H9 (cell line): ENCODE measurements around the gene SYF2. TPM values are rescaled to one million over a fixed set of nuclear protein-coding genes. Genes with fewer than 3 reads are reported as not detected.

ENCODE experiments used
- DNase-seq: peaks from one replicate; pipeline ENCODE4 v3.0.0-alpha.2; 2017
- H2AFZ ChIP-seq: one replicate; pipeline ENCODE4 v1.6.1; 2013; ENCODE audit warnings: mild to moderate bottlenecking, low read length, control low read depth, moderate library complexity
- H2AK5ac ChIP-seq: 2 replicates; pipeline ENCODE4 v1.6.1; 2013; ENCODE audit warnings: low read length, control low read depth, mixed read lengths; ENCODE audit not compliant: insufficient read length
- H2BK120ac ChIP-seq: one replicate; pipeline ENCODE4 v1.6.1; 2013; ENCODE audit warnings: low read depth, mild to moderate bottlenecking, low read length, control low read depth, inconsistent platforms; ENCODE audit not compliant: poor library complexity, severe bottlenecking
- H2BK12ac ChIP-seq: 2 replicates; pipeline ENCODE4 v1.6.1; 2013; ENCODE audit warnings: low read length, control low read depth, mixed read lengths, low read depth; ENCODE audit not compliant: insufficient read length
- H2BK15ac ChIP-seq: 2 replicates; pipeline ENCODE4 v1.6.1; 2013; ENCODE audit warnings: low read depth, low read length, control low read depth
- H2BK20ac ChIP-seq: one replicate; pipeline ENCODE4 v1.6.1; 2013; ENCODE audit warnings: low read depth, mild to moderate bottlenecking, low read length, control low read depth, inconsistent platforms; ENCODE audit not compliant: poor library complexity, severe bottlenecking
- H2BK5ac ChIP-seq: 2 replicates; pipeline ENCODE4 v1.6.1; 2013; ENCODE audit warnings: low read length, control low read depth, mixed read lengths; ENCODE audit not compliant: insufficient read length
- H3K14ac ChIP-seq: 2 replicates; pipeline ENCODE4 v1.6.1; 2013; ENCODE audit warnings: low read length, control low read depth; ENCODE audit not compliant: insufficient read depth
- H3K18ac ChIP-seq: 2 replicates; pipeline ENCODE4 v1.6.1; 2013; ENCODE audit warnings: low read depth, mild to moderate bottlenecking, mixed read lengths, low read length, control low read depth; ENCODE audit not compliant: insufficient read length
- H3K23ac ChIP-seq: 2 replicates; pipeline ENCODE4 v1.6.1; 2013; ENCODE audit warnings: low read length, control low read depth, mixed read lengths, low read depth; ENCODE audit not compliant: insufficient read length
- H3K23me2 ChIP-seq: 2 replicates; pipeline ENCODE4 v1.6.1; 2013; ENCODE audit warnings: low read depth, mild to moderate bottlenecking, mixed read lengths, low read length, control low read depth; ENCODE audit not compliant: insufficient read length, poor library complexity, severe bottlenecking
- H3K27ac ChIP-seq: 2 replicates; pipeline ENCODE4 v1.5.1; 2013; ENCODE audit warnings: low read length, control low read depth, mixed read lengths, low read depth; ENCODE audit not compliant: insufficient read length
- H3K27me3 ChIP-seq: 2 replicates; pipeline ENCODE4 v1.6.1; 2013; ENCODE audit warnings: low read length, control low read depth, inconsistent platforms; ENCODE audit not compliant: insufficient read depth
- H3K4ac ChIP-seq: 2 replicates; pipeline ENCODE4 v1.6.1; 2013; ENCODE audit warnings: low read depth, mild to moderate bottlenecking, control low read depth, inconsistent platforms, low read length, moderate library complexity
- H3K4me1 ChIP-seq: 2 replicates; pipeline ENCODE4 v1.6.1; 2013; ENCODE audit warnings: low read length, control low read depth, inconsistent platforms; ENCODE audit not compliant: insufficient read depth
- H3K4me2 ChIP-seq: 2 replicates; pipeline ENCODE4 v1.6.1; 2013; ENCODE audit warnings: low read length, control low read depth, mixed read lengths; ENCODE audit not compliant: insufficient read length, insufficient read depth
- H3K56ac ChIP-seq: 2 replicates; pipeline ENCODE4 v1.6.1; 2013; ENCODE audit warnings: low read depth, mild to moderate bottlenecking, mixed read lengths, low read length, control low read depth; ENCODE audit not compliant: insufficient read length
- H3K79me1 ChIP-seq: 2 replicates; pipeline ENCODE4 v1.6.1; 2013; ENCODE audit warnings: low read depth, mild to moderate bottlenecking, moderate library complexity, low read length, control low read depth, inconsistent platforms; ENCODE audit not compliant: insufficient read depth, poor library complexity, severe bottlenecking
- H3K79me2 ChIP-seq: 2 replicates; pipeline ENCODE4 v1.6.1; 2013; ENCODE audit warnings: low read length, control low read depth, inconsistent platforms; ENCODE audit not compliant: insufficient read depth
- H3K9ac ChIP-seq: 2 replicates; pipeline ENCODE4 v1.6.1; 2013; ENCODE audit warnings: low read length, control low read depth, mixed read lengths; ENCODE audit not compliant: insufficient read length; ENCODE audit errors: extremely low read depth
- H3K9me3 ChIP-seq: one replicate; pipeline ENCODE4 v1.6.1; 2013; ENCODE audit warnings: low read depth, low read length, inconsistent platforms; ENCODE audit not compliant: control insufficient read depth
- H3T11ph ChIP-seq: one replicate; pipeline ENCODE4 v1.6.1; 2013; ENCODE audit warnings: mild to moderate bottlenecking, low read length, control low read depth, inconsistent platforms
- H4K20me1 ChIP-seq: one replicate; pipeline ENCODE4 v1.6.1; 2013; ENCODE audit not compliant: control insufficient read depth, insufficient read length, insufficient read depth
- H4K5ac ChIP-seq: 2 replicates; pipeline ENCODE4 v1.6.1; 2013; ENCODE audit warnings: low read depth, mild to moderate bottlenecking, mixed read lengths, low read length, control low read depth; ENCODE audit not compliant: insufficient read length
- H4K8ac ChIP-seq: replicated peaks from 2 replicates; pipeline ENCODE4 v1.6.1; 2013; ENCODE audit warnings: low read length, control low read depth, mixed read lengths, low read depth; ENCODE audit not compliant: insufficient read length
- H4K91ac ChIP-seq: 2 replicates; pipeline ENCODE4 v1.6.1; 2013; ENCODE audit warnings: low read depth, mild to moderate bottlenecking, moderate library complexity, mixed read lengths, low read length, control low read depth; ENCODE audit not compliant: insufficient read length
- H3K27ac Mint-ChIP-seq, 3 experiments: 2 replicates in 2 of 3; 3 replicates in 1 of 3; pipeline ENCODE4 v1.8.0; 2020 to 2021; ENCODE audit warnings: mixed read lengths in 3 of 3, mild to moderate bottlenecking in 1 of 3, moderate library complexity in 1 of 3
- H3K27me3 Mint-ChIP-seq: 2 replicates; pipeline ENCODE4 v1.8.0; 2021; ENCODE audit warnings: low read depth, mild to moderate bottlenecking, moderate library complexity, mixed read lengths
- H3K36me3 Mint-ChIP-seq, 3 experiments: 2 replicates in 2 of 3; 3 replicates in 1 of 3; pipeline ENCODE4 v1.8.0; 2020 to 2021; ENCODE audit warnings: low read depth in 3 of 3, mixed read lengths in 3 of 3; ENCODE audit not compliant: insufficient read depth in 1 of 3
- H3K4me1 Mint-ChIP-seq, 2 experiments: 2 replicates each; pipeline ENCODE4 v1.8.0; 2020; ENCODE audit warnings: mixed read lengths in 2 of 2
- H3K4me3 Mint-ChIP-seq, 2 experiments: 2 replicates in 1 of 2; 3 replicates in 1 of 2; pipeline ENCODE4 v1.8.0; 2020 to 2021; ENCODE audit warnings: mild to moderate bottlenecking in 2 of 2, mixed read lengths in 2 of 2, moderate library complexity in 1 of 2
- H3K9me3 Mint-ChIP-seq, 2 experiments: 2 replicates in 1 of 2; 3 replicates in 1 of 2; pipeline ENCODE4 v1.8.0; 2020; ENCODE audit warnings: mild to moderate bottlenecking in 2 of 2, mixed read lengths in 2 of 2, moderate library complexity in 1 of 2
- CTCF ChIP-seq: fragments of 200-600 bp; sonication (generic); conservative IDR thresholded peaks from 3 replicates; pipeline ENCODE4 v1.8.0; 2021; ENCODE audit warnings: antibody characterized with exemption, mild to moderate bottlenecking
- WGBS: extraction: QIAGEN DNeasy Blood & Tissue Kit; methylation state at CpG from one replicate; pipeline ENCODE4 v1.1.7; 2013; ENCODE audit warnings: missing lambda C conversion rate, low lambda C conversion rate, mixed read lengths; ENCODE audit not compliant: insufficient read length; ENCODE audit errors: extremely low coverage; 5-methylcytosine and 5-hydroxymethylcytosine counted together
- total RNA-seq: library from RNA; stranded (reverse); gene quantifications from 2 replicates; pipeline ENCODE4 v1.2.1, GENCODE V29; 2021

SYF2 gene
- total RNA-seq, 1 experiment from 2014 or later = 36.5 TPM

- no peak overlapping the region for H2AK5ac ChIP-seq
- no peaks in the 10 kb centered on the region for H3K79me2 ChIP-seq
- H2BK5ac ChIP-seq = no peak overlapping the region
- H2BK120ac ChIP-seq = no peak overlapping the region
- no peak overlapping the region for H3K9ac ChIP-seq
- no peaks in the 10 kb centered on the region for H3K9me3 Mint-ChIP-seq
- no peaks in the 10 kb centered on the region for H3K27me3 Mint-ChIP-seq
- no peak overlapping the region for H3K4ac ChIP-seq
- no peaks in the 10 kb centered on the region for H4K20me1 ChIP-seq
- H3T11ph ChIP-seq = no peak overlapping the region
- H4K91ac ChIP-seq = no peak overlapping the region
- H3K9me3 ChIP-seq = no peaks in the 10 kb centered on the region
- H2BK12ac ChIP-seq = no peak overlapping the region
- no peak overlapping the region for H3K14ac ChIP-seq
- peaks cover 2 to 15% (median 11%) of the 10 kb centered on the region in 3 experiments; a peak in 4 of 7 replicates for H3K36me3 Mint-ChIP-seq
- H4K8ac ChIP-seq = no peak overlapping the region
- no peak overlapping the region for H3K23ac ChIP-seq
- no peak overlapping the region for H4K5ac ChIP-seq
- no peaks in the 10 kb centered on the region for H3K79me1 ChIP-seq
- H3K27ac ChIP-seq = no peak overlapping the region
- no peak for TF ChIP-seq CTCF
- no peaks in the 10 kb centered on the region for H3K23me2 ChIP-seq
- no peak overlapping the region for H2BK20ac ChIP-seq
- H3K27ac Mint-ChIP-seq = no peak overlapping the region
- H3K4me1 ChIP-seq = no peaks in the 10 kb centered on the region
- no peak overlapping the region for H3K18ac ChIP-seq
- no CpG with 5 or more reads among the region's 3 CpGs for WGBS
- no peak overlapping the region for H2AFZ ChIP-seq
- no peaks in the 10 kb centered on the region for H3K4me1 Mint-ChIP-seq
- no peak overlapping the region for H3K56ac ChIP-seq
- H3K4me3 Mint-ChIP-seq = no peak overlapping the region
- DNase-seq = no peak
- no peak overlapping the region for H3K4me2 ChIP-seq
- no peaks in the 10 kb centered on the region for H3K27me3 ChIP-seq
- no peak overlapping the region for H2BK15ac ChIP-seq
Measured at GRCh38 chr1:25217015-25217414, 15.3 kb downstream of the SYF2 start.
